ENCODE measurements around the gene FERMT1.

Gene FERMT1

DNA sequence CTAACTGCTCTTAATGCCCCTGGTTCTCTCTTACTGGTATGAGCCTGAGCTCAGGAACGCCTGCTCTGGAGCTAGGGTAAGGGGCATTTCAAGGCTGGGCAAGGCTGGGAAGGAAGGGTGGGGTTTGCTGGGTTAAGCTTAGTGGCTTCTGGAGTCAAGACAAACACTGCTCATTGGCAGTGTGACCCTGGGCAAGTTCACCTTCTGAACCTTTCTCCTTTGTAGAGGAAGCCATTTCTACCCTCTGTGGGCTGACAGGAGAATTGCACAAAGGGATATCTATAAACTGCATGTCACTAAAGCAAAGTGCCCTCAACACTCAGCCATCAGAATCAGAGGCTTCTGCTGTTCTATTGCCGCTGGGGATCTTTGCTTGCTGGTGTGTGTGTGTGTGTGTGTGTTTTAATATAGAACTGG, 48.7 kb downstream of the FERMT1 start:
- TF ChIP-seq, protein P1, sequence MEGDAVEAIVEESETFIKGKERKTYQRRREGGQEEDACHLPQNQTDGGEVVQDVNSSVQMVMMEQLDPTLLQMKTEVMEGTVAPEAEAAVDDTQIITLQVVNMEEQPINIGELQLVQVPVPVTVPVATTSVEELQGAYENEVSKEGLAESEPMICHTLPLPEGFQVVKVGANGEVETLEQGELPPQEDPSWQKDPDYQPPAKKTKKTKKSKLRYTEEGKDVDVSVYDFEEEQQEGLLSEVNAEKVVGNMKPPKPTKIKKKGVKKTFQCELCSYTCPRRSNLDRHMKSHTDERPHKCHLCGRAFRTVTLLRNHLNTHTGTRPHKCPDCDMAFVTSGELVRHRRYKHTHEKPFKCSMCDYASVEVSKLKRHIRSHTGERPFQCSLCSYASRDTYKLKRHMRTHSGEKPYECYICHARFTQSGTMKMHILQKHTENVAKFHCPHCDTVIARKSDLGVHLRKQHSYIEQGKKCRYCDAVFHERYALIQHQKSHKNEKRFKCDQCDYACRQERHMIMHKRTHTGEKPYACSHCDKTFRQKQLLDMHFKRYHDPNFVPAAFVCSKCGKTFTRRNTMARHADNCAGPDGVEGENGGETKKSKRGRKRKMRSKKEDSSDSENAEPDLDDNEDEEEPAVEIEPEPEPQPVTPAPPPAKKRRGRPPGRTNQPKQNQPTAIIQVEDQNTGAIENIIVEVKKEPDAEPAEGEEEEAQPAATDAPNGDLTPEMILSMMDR (IDR thresholded peaks at IDR 0.05; ENCODE audit: control insufficient read depth, extremely low read depth, insufficient read depth), result peak; percentile 58
- DNase-seq (ENCODE audit: low read depth), result peak; percentile 31
- no peak overlapping the region for H3K4me3 ChIP-seq (ENCODE audit: low read depth, low read length)

GRCh38 chr20:6070829-6071695, 51.8 kb downstream of the FERMT1 start:
- H3K4me3 ChIP-seq (ENCODE audit: low read depth, low read length), result no peak overlapping the region
- no peak for DNase-seq (ENCODE audit: low read depth)
- TF ChIP-seq, protein P1 (IDR thresholded peaks at IDR 0.05; ENCODE audit: control insufficient read depth, extremely low read depth, insufficient read depth), result no peak

- H3K4me3 ChIP-seq (ENCODE audit: low read depth, low read length), result no peak overlapping the region
- TF ChIP-seq, protein P1 (IDR thresholded peaks at IDR 0.05; ENCODE audit: control insufficient read depth, extremely low read depth, insufficient read depth), result no peak
- DNase-seq (ENCODE audit: low read depth), result no peak
Observed at GRCh38 chr20:6069669-6070068, 53.2 kb downstream of the FERMT1 start.

GRCh38 chr20:6067763-6068318, 55.0 kb downstream of the FERMT1 start:
- DNase-seq (ENCODE audit: low read depth), result no peak
- no peak overlapping the region for H3K4me3 ChIP-seq (ENCODE audit: low read depth, low read length)
- TF ChIP-seq, protein P1 (IDR thresholded peaks at IDR 0.05; ENCODE audit: control insufficient read depth, extremely low read depth, insufficient read depth), result no peak

- DNase-seq (ENCODE audit: low read depth), result no peak
- H3K4me3 ChIP-seq (ENCODE audit: low read depth, low read length), result no peak overlapping the region
- TF ChIP-seq, protein P1 (IDR thresholded peaks at IDR 0.05; ENCODE audit: control insufficient read depth, extremely low read depth, insufficient read depth), result no peak
Observed at GRCh38 chr20:6066582-6066981, 56.2 kb downstream of the FERMT1 start.

DNA sequence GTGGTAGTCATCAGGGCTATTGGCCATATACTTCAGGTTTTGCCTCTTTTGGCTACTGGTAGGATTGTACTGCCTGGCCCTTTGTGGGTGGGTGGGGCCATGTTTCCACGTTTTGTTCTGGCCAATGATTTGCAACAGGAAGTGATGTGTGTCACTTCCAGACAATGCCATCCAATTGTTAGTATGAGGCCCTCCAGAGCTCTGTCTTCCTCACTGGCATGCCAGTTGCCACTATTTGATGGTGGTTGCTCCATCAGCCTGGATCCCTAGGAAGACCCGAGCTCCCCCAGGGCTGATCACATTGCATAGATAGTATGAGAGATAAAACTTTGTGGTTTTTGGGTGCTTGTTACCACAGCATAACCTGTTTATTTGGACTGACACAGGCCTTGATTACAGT, 61.3 kb downstream of the FERMT1 start:
- no peak for DNase-seq (ENCODE audit: low read depth)
- TF ChIP-seq, protein P1 (IDR thresholded peaks at IDR 0.05; ENCODE audit: control insufficient read depth, extremely low read depth, insufficient read depth), result no peak
- H3K4me3 ChIP-seq (ENCODE audit: low read depth, low read length), result no peak overlapping the region
